ENCODE measurements around the gene TTC38.

- no peak for TF ChIP-seq CTCF (IDR thresholded peaks at IDR 0.05)
- TF ChIP-seq POLR2AphosphoS5 (IDR thresholded peaks at IDR 0.05) = no peak
- TF ChIP-seq EP300 (IDR thresholded peaks at IDR 0.05) = no peak
These were observed 62.6 kb downstream of the TTC38 start for GRCh38 chr22:46330426-46330825.
